Activated T-cell treated with anti-CD3 and anti-CD28 coated beads, Interleukin-2, amount 50 U/mL, for 4 hours (primary cell): ENCODE data around the gene CHRM4. TPM values are rescaled to one million over a fixed set of nuclear protein-coding genes. Genes with fewer than 3 reads are reported as not detected.

ENCODE experiments used
- ATAC-seq, 2 donors: fragments of 200-7000 bp; cut with Tn5 transposase; one replicate each; pipeline ENCODE4 v1.10.0; 2021
- DNase-seq: peaks from one replicate; pipeline ENCODE4 v3.0.0-alpha.2; 2020
- H3K27me3 Mint-ChIP-seq: one replicate; pipeline ENCODE4 v1.8.0; 2021; ENCODE audit warnings: low read depth, mixed read lengths
- H3K36me3 Mint-ChIP-seq: one replicate; pipeline ENCODE4 v1.8.0; 2022; ENCODE audit warnings: mixed read lengths; ENCODE audit not compliant: insufficient read depth
- H3K4me1 Mint-ChIP-seq: one replicate; pipeline ENCODE4 v1.8.0; 2021; ENCODE audit warnings: low read depth, mixed read lengths
- H3K4me3 Mint-ChIP-seq: one replicate; pipeline ENCODE4 v1.8.0; 2021; ENCODE audit warnings: mild to moderate bottlenecking, moderate library complexity, mixed read lengths
- H3K9me3 Mint-ChIP-seq: one replicate; pipeline ENCODE4 v1.8.0; 2021; ENCODE audit warnings: mixed read lengths
- total RNA-seq, 3 donors: library from RNA; stranded (reverse); gene quantifications; one replicate each; pipeline ENCODE4 v1.2.1, GENCODE V29; 2021

The CHRM4 gene
- total RNA-seq, 3 donors from 2014 or later: 0.13 to 0.52 (median 0.25) TPM

DNA sequence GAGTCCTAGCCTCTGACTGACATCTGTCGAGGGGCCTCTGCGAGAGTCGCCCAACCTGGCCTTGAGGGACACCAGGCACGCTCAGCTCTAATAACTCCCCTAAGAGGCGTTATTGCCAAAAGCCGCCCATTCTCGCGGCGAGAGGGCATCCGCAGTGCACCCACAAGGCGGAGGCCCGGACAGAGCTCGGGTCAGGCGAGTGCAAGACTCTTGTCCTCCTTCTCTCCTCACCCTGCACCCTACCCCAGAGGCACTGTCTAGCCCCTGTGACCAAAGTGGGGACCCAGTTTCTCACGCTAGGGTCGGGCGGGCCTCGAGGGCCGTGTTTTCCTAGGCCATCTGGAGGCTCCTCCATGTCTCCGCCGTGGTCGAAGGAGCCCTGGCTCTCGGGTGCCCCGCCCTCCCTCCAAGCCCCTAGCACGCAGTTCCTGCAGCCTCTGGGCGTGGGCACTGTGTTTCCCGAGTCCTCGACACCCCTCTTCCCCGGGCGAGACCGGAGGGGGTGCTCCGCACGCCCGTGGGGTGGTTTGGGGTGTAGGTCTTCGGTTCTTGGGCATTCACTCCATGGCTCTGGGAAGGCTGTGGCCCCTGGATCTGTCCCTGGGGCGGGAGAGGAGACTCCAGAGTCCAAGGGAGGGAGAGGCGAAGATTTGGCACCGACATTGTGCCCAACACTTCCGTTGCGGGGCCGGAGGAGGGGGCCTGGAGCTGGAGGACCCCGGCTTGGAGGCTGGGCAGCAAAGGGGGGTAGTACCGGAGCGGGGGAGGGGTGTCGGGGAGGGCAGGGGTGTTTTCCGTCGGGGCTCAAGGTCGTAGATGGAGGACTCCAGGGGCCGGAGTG is 1.0 kb downstream of the CHRM4 start:
- peaks cover 56% of the 10 kb centered on the region for H3K27me3 Mint-ChIP-seq
- no peaks in the 10 kb centered on the region for H3K36me3 Mint-ChIP-seq
- peak overlapping the region; percentile 35 for H3K4me3 Mint-ChIP-seq
- no peak for DNase-seq
- no peak for ATAC-seq
- no peaks in the 10 kb centered on the region for H3K9me3 Mint-ChIP-seq
- H3K4me1 Mint-ChIP-seq: peaks cover 16% of the 10 kb centered on the region

DNA sequence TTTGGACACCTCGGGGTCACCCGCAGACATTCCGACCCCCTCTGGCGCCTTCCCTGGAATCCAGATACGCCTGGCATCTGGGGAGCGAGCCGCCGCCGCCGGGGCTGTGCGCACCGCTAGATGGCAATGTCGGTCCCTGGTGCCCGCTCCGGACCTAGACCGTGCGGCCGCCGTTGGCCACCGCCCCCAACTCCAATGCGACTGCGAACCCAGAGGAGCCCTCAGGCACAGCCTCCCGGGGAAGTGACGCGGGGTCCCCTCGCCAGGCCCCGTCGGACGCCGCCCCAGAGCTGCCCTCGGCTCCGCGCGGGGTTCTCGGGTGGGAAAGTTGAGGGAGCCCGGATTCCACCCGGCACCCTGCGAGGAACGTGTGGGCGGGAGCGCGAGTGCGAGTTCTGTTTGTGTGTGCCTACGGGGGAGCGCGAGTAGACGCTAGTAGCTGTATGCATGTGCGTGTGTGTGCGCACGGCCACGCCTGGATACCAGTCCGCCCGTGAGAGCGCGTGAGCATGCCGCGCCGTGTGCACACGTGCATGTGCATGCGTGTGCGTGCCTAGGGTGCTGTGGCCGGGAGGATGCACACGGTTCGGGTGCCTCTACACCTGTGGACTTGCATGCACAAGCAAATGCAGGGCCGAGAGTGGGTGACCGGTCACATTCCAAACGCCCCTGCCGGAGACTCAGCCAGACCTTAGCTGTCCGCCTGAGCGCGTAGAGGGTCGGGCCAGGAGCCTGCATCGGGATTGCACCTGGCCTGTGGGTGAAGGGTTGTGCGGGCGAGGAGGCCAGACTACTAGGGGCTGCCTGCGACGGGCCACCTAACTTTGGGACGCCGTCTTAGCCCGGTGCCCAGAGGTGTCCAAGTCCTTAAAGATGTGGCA is 1.9 kb downstream of the CHRM4 start:
- ATAC-seq (peak; percentile 36 to 46), DNase-seq (no peak)
- Mint-ChIP-seq H3K4me1 (peaks cover 16% of the 10 kb centered on the region), H3K36me3 (no peaks in the 10 kb centered on the region), H3K27me3 (peaks cover 63% of the 10 kb centered on the region), H3K9me3 (no peaks in the 10 kb centered on the region), H3K4me3 (peak overlapping the region; percentile 43)

DNA sequence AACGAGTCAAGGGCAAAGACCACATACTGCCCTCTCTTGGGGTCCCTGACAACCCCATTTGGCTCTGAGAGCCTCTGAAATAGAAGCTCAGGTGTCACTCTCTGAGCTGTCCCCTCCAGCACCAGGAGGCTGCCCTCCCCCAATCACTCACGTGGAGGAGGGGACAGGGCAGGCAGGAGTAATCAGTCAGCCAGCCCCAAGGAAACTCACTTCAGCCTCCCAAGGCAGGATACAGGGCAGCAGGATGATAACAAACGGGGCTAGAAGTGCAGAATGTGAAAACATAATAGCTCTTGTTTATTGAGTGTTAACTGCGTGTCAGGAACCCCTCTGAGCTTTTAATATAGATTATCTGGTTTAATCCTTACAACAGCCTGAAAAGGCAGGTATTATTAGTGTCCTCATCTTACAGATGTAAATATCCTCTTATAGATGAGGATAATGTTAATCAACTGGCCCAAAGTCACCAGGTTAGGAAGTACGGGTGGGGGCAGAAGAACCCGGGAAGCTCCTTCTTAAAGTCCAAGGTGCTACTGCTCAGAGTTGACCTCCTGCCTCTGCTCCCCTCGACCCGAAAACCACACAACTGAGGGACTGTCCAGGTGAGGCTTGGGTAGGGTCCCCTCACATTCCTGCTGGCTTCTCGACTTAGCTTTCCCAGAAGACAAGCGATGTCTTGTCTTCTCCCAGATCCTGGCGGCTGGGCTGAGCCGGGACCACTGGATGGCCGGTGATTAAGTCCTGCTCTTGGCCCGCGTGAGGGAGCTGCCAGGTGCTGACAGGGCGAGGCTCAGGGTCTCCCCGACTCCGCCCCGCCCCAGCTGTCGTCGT is 2.7 kb downstream of the CHRM4 start:
- DNase-seq (no peak), ATAC-seq (no peak)
- Mint-ChIP-seq H3K4me1 (peaks cover 16% of the 10 kb centered on the region), H3K9me3 (no peaks in the 10 kb centered on the region), H3K36me3 (no peaks in the 10 kb centered on the region), H3K4me3 (no peak overlapping the region), H3K27me3 (peaks cover 67% of the 10 kb centered on the region)

DNA sequence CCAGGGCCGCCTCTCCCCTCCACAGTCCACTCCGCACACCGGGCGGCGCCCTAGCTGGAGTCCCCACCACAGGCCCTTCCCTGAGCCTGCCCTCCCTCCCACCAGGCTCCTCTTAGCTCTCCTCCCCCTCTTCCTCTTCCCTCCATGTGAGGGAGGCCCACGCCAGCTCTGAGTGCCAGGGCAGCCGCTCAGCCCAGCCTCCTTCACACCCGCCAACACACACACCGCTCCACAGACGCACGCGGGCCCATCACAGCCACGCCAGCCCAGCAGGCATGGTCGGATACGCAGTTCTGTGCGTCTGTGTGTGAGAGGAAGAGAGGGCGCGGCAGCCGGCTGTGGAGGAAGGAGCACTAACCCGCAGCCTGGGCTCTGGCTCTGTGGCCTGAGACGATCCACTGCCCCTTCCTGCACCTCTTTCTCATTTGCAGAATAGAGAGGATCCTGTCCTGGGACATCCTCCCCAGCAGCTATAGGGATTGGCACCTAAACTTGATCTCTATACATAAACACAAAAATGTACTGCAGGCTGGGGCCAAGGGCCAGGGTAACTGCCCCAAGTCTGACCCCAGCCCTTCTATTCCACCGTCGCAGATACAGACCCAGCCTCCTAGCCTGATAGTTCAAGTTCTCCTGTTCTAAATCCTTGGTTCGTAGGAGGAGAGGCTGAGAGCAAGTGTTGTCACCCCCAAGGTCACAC is 3.5 kb downstream of the CHRM4 start:
- Mint-ChIP-seq H3K4me3 (no peak overlapping the region), H3K27me3 (peaks cover 69% of the 10 kb centered on the region)

DNA sequence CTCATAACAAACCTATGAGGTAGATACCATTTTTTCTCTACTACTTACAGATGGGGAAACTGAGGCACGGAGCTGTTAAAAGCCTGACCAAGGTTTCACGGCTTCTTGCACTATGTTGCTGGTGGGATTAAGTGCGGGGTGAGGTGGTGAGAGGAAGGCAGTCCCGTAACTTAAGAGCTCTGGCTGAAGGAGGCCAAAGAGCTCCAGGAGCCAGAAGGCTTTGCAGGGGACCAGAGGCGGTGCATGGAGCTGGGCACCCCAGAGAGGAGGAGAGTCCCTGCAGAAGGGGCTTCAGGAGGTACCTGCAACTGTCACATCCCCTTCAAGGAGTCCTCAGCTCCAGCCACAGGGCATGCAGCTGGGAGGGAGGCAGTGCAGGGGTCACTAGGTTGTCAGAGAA is 4.1 kb downstream of the CHRM4 start:
- no peaks in the 10 kb centered on the region for H3K9me3 Mint-ChIP-seq
- H3K36me3 Mint-ChIP-seq: no peaks in the 10 kb centered on the region
- H3K4me3 Mint-ChIP-seq: no peak overlapping the region
- ATAC-seq (no peak), DNase-seq (no peak)
- peaks cover 67% of the 10 kb centered on the region for H3K27me3 Mint-ChIP-seq
- peaks cover 9% of the 10 kb centered on the region for H3K4me1 Mint-ChIP-seq

More for the DNA sequence above, 3.5 kb downstream of the CHRM4 start:
- Mint-ChIP-seq H3K9me3 (no peaks in the 10 kb centered on the region), H3K36me3 (no peaks in the 10 kb centered on the region), H3K4me1 (peaks cover 14% of the 10 kb centered on the region)
- DNase-seq (no peak), ATAC-seq (peak in 1 of 2 donors; percentile 5)

DNA sequence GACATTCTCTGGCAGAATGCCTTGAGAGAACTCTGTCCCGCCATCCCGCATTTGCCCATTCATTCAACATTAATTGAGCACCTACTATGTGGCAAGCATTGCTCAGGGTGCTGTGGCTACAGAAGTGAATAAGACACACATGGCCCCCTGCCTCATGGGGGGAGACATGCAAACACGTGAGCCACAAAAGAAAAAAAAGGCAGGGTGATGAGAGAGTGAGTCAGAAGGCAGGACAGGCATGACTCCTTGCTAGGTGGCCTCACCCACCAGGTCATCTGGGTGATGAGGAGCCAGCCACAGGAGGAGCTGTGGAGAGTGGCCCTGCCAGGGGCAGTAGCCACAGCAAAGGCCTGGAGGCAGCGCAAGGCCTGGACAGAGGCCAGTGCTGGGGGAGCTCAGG is 4.9 kb downstream of the CHRM4 start:
- Mint-ChIP-seq H3K27me3 (peaks cover 72% of the 10 kb centered on the region), H3K36me3 (no peaks in the 10 kb centered on the region), H3K4me3 (no peak overlapping the region), H3K9me3 (no peaks in the 10 kb centered on the region), H3K4me1 (peaks cover 13% of the 10 kb centered on the region)
- no peak for ATAC-seq
- no peak for DNase-seq

DNA sequence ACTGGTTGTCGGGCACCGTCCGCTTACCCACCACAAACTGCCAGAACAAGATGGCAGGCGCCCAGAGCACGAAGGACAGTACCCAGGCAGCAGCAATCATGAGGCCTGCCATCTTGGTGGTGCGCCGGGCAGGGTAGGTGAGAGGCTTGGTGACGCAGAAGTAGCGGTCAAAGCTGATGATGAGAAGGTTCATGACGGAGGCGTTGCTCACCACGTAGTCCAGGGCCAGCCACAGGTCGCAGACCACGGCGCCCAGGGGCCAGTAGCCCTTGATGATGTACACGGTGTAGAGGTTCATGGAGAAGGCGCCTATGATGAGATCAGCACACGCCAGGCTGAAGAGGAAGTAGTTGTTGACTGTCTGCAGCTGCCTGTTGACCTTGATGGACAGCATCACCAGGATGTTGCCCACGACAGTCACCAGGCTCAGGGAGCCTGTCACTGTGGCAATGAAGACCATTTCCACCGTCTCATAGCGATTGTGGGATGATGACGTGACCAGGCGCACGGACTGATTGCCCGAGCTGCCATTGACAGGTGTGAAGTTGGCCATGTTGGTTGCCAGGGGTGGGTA is 5.5 kb downstream of the CHRM4 start:
- no peak for ATAC-seq
- H3K36me3 Mint-ChIP-seq: no peaks in the 10 kb centered on the region
- H3K27me3 Mint-ChIP-seq: peaks cover 72% of the 10 kb centered on the region
- H3K4me3 Mint-ChIP-seq: no peak overlapping the region
- no peak for DNase-seq
- peaks cover 13% of the 10 kb centered on the region for H3K4me1 Mint-ChIP-seq
- H3K9me3 Mint-ChIP-seq: no peaks in the 10 kb centered on the region

DNA sequence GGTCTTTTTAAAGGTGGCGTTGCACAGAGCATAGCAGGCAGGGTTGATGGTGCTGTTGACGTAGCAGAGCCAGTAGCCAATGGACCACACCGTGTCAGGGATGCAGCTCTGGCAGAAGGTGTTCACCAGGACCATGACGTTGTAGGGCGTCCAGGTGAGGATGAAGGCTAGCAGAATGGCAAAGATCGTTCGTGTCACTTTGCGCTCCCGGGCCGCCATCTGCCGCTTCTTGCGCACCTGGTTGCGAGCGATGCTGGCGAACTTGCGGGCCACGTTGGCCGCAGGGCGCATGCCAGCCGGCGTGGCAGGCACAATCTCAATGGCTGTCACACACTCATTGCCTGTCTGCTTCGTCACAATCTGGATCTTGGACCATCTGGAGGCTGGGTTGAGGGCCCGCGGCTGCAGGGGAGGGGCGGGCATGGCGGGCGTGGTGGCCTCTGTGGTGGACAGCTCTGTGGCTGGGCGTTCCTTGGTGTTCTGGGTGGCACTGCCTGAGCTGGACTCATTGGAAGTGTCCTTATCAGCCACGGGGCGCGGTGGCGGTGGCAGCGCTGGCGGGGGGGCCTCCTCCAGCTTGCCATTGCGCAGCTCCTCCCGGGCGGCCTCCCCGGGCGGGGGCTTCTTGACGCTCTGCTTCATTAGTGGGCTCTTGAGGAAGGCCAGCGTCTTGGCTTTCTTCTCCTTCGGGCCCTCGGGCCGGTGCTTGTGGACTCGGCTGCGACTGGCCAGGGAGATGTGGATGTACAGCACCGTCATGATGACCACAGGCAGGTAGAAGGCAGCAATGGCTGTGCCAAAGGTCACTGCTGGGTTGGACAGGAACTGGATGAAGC is 6.2 kb downstream of the CHRM4 start:
- H3K9me3 Mint-ChIP-seq: no peaks in the 10 kb centered on the region
- no peak overlapping the region for H3K4me3 Mint-ChIP-seq
- H3K36me3 Mint-ChIP-seq: no peaks in the 10 kb centered on the region
- ATAC-seq (no peak), DNase-seq (no peak)
- H3K4me1 Mint-ChIP-seq: peaks cover 14% of the 10 kb centered on the region
- H3K27me3 Mint-ChIP-seq: peaks cover 67% of the 10 kb centered on the region

DNA sequence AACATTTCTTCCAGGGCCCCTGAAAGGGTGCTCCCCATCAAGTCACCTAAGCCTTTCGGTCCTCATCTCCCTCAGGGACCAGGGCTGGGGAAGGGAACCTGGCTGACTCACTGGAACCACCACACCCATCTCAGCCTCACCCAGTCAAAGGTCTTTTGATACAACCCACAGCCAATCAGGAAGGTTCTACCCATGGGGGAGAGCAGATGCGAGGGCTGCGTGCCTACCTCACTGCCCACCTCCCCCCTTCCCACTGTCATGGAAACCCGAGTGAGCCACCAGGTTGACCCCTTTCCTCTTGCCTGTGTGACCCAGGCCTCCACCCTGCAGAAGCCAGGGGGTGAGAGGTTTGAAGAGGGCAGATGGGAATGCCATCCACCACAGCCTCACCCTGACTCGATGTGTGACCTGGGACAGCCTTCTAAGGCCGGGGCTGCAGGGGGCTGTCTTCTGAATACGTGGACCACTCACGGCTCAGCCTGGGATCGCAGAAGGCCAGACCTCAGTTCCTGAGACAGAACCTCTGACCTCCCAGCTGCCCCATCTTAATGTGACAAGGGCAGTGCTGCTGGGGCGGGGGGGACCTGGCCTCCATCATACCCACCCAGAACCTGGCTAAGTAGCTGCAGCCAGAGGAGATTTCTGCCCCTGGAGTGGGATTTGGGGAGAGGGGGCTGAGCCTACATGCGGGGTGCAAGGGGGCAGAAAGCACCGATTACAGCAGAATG is 7.4 kb downstream of the CHRM4 start:
- Mint-ChIP-seq H3K36me3 (no peaks in the 10 kb centered on the region), H3K9me3 (no peaks in the 10 kb centered on the region), H3K27me3 (peaks cover 55% of the 10 kb centered on the region), H3K4me1 (peaks cover 11% of the 10 kb centered on the region), H3K4me3 (no peak overlapping the region)
- ATAC-seq (no peak), DNase-seq (no peak)

DNA sequence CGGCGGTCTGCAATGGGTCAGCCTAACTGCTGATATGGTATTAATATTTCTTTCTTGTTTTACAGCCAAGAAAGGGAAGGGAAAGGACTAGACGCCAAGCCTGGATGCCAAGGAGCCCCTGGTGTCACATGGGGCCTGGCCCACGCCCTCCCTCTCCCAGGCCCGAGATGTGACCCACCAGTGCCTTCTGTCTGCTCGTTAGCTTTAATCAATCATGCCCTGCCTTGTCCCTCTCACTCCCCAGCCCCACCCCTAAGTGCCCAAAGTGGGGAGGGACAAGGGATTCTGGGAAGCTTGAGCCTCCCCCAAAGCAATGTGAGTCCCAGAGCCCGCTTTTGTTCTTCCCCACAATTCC is 8.2 kb downstream of the CHRM4 start:
- Mint-ChIP-seq H3K4me3 (no peak overlapping the region), H3K36me3 (no peaks in the 10 kb centered on the region), H3K4me1 (peaks cover 11% of the 10 kb centered on the region), H3K9me3 (no peaks in the 10 kb centered on the region), H3K27me3 (peaks cover 48% of the 10 kb centered on the region)
- DNase-seq (no peak), ATAC-seq (no peak)

DNA sequence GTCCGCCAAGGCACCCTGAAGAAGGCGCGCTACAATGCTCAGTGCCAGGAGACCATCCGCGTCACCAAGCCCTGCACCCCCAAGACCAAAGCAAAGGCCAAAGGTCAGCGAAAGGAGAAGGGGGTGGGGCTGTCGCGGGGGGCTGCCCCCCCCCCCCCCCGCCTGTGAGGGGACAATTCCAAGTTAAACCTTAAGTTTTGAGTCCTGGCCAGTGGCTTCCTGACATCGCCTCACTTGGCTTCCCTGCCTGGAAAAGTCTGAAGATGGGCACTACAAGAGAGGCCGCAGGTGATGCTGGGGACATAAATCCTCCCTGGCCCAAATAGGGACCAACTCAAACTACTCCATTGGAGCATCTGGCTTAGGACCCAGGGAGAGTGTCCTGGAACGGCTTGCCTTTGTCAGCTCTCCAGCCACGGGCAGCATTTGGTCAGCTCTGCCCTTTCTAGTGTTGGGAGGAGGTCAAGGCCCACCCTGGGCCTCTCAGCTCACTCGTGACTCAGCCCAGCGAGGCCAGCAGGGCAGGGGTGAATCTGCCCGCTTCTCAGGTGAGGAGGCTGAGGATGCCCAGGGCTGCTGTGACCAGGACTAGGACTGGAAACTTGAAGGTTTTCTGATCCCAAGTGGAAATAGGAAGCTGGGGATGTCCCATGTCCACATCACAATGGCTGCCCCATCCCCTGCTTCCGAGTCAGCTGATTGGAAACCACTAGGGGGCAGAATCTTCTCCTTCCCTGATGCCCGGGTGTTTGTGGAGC is 8.8 kb downstream of the CHRM4 start:
- Mint-ChIP-seq H3K9me3 (no peaks in the 10 kb centered on the region), H3K4me1 (peaks cover 9% of the 10 kb centered on the region), H3K4me3 (no peak overlapping the region), H3K27me3 (peaks cover 45% of the 10 kb centered on the region), H3K36me3 (peaks cover 2% of the 10 kb centered on the region)
- DNase-seq (no peak), ATAC-seq (no peak)
